ENCODE data around the gene RRP1. TPM values are rescaled to one million over a fixed set of nuclear protein-coding genes. Genes with fewer than 3 reads are reported as not detected.

RRP1 gene
- total RNA-seq, 2 donors from 2014 or later, result 14.5 to 25.7 TPM

DNA sequence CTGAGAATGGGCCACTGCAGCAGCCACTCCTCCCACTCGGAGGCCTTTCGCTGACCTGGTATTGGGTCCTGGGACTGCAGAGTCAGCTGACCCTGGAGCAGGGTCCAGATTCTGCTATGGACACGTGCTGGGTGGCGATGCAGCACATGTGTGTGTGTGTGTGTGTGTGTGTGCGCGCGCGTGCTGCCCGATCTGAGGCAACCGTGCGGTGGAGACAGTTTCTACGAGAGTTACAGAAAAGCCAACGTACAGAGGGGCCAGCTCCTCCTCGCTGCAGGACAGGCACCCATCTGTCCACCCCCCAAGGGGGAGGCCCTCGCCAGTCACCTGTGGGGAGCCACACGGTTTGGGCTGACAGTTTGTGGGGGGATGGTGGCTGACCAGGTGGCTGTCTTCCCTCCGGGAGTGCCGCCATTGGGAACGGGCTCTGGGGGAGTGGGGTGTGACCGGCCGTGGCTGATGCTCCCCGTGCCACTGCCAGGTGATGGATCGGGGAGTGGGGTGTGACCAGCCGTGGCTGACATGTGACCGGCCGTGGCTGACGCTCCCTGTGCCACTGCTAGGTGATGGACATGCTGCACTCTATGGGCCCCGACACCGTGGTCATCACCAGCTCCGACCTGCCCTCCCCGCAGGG is 37.3 kb upstream of the RRP1 start:
- H3K9ac ChIP-seq (ENCODE audit: low read depth in 2 of 2, low read length in 2 of 2), result no peak overlapping the region
- no peaks in the 10 kb centered on the region for H3K4me1 ChIP-seq
- H3K27me3 ChIP-seq, result no peaks in the 10 kb centered on the region
- H3K36me3 ChIP-seq, result peaks cover 24% of the 10 kb centered on the region
- H3K9me3 ChIP-seq, result no peaks in the 10 kb centered on the region
- H3K27ac ChIP-seq, result no peak overlapping the region
- H3K4me3 ChIP-seq, result no peak overlapping the region
- intact Hi-C loops (cut with DNase I), result no loop called here
- no peak for DNase-seq
- TF ChIP-seq, protein P1, sequence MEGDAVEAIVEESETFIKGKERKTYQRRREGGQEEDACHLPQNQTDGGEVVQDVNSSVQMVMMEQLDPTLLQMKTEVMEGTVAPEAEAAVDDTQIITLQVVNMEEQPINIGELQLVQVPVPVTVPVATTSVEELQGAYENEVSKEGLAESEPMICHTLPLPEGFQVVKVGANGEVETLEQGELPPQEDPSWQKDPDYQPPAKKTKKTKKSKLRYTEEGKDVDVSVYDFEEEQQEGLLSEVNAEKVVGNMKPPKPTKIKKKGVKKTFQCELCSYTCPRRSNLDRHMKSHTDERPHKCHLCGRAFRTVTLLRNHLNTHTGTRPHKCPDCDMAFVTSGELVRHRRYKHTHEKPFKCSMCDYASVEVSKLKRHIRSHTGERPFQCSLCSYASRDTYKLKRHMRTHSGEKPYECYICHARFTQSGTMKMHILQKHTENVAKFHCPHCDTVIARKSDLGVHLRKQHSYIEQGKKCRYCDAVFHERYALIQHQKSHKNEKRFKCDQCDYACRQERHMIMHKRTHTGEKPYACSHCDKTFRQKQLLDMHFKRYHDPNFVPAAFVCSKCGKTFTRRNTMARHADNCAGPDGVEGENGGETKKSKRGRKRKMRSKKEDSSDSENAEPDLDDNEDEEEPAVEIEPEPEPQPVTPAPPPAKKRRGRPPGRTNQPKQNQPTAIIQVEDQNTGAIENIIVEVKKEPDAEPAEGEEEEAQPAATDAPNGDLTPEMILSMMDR (IDR thresholded peaks at IDR 0.05), result no peak

DNA sequence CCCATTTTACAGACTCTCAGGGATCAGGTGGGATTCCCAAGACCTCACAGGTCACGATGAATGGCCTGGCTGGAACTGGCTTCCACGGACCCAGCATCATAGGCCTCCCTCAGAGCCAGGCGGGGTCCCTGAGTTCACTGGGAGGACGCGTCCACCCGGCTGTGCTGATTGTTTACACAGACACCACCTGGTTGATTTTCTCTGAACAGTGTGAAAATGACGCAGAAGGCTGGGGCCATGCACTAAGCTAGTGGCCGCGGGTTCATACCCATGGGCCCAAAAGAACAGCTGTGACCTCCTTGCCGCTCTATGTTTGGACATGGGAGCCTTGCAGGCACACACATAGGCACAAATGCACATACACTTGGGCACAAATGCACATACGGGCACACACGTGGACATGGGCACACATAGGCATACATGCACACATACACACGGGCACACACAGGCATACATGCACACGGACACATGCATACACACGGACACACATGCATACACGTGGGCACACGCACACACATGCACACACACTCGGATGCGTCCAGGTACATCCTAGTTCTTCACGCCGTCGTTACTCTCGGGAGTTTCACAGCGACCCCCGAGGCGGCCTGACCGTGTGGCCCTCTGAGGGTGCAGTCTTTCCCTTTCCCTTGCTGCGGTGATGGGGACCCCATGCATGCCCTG is 36.5 kb upstream of the RRP1 start:
- H3K9me3 ChIP-seq, result no peaks in the 10 kb centered on the region
- peaks cover 26% of the 10 kb centered on the region for H3K36me3 ChIP-seq
- H3K27ac ChIP-seq, result no peak overlapping the region
- H3K27me3 ChIP-seq, result no peaks in the 10 kb centered on the region
- no peaks in the 10 kb centered on the region for H3K4me1 ChIP-seq
- TF ChIP-seq, protein P1 (IDR thresholded peaks at IDR 0.05), result no peak
- no peak overlapping the region for H3K9ac ChIP-seq (ENCODE audit: low read depth in 2 of 2, low read length in 2 of 2)
- H3K4me3 ChIP-seq, result no peak overlapping the region
- intact Hi-C loops (cut with DNase I), result no loop called here
- DNase-seq, result no peak

DNA sequence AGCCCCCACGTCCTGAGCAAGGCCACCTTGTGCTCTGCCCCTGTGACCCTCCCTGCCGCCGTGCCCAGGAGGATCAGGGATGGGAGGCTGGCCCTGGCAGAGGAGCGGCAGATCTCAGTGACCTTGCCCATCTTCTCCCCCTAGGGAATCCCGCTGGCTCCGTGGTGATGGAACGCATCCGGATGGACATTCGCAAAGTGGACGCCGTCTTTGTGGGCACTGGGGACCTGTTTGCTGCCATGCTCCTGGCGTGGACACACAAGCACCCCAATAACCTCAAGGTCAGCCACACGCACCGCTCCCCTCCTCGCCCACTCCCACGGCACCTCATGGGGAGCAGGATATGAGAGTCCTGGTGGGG is 36.0 kb upstream of the RRP1 start:
- intact Hi-C loops (cut with DNase I), result no loop called here
- TF ChIP-seq, protein P1 (IDR thresholded peaks at IDR 0.05), result no peak
- Histone ChIP-seq H3K4me1 (no peaks in the 10 kb centered on the region), H3K4me3 (no peak overlapping the region), H3K9me3 (no peaks in the 10 kb centered on the region), H3K36me3 (peaks cover 26% of the 10 kb centered on the region), H3K27ac (no peak overlapping the region), H3K27me3 (no peaks in the 10 kb centered on the region), H3K9ac (ENCODE audit: low read depth in 2 of 2, low read length in 2 of 2) (no peak overlapping the region)
- DNase-seq, result no peak

- no peak overlapping the region for H3K27ac ChIP-seq
- H3K4me3 ChIP-seq, result no peak overlapping the region
- TF ChIP-seq, protein P1 (IDR thresholded peaks at IDR 0.05), result no peak
- H3K9ac ChIP-seq (ENCODE audit: low read depth in 2 of 2, low read length in 2 of 2), result no peak overlapping the region
- H3K36me3 ChIP-seq, result peaks cover 26% of the 10 kb centered on the region
- no peak for DNase-seq
- H3K27me3 ChIP-seq, result no peaks in the 10 kb centered on the region
- intact Hi-C loops (cut with DNase I), result no loop called here
- H3K9me3 ChIP-seq, result no peaks in the 10 kb centered on the region
- no peaks in the 10 kb centered on the region for H3K4me1 ChIP-seq
Observed at GRCh38 chr21:43754948-43755781, 34.2 kb upstream of the RRP1 start.

GRCh38 chr21:43755820-43756594 is 33.4 kb upstream of the RRP1 start:
- TF ChIP-seq, protein P1 (IDR thresholded peaks at IDR 0.05), result no peak
- H3K4me3 ChIP-seq, result no peak overlapping the region
- no peak overlapping the region for H3K27ac ChIP-seq
- H3K36me3 ChIP-seq, result peaks cover 26% of the 10 kb centered on the region
- no peaks in the 10 kb centered on the region for H3K27me3 ChIP-seq
- H3K9ac ChIP-seq (ENCODE audit: low read depth in 2 of 2, low read length in 2 of 2), result no peak overlapping the region
- no peak for DNase-seq
- intact Hi-C loops (cut with DNase I), result no loop called here
- no peaks in the 10 kb centered on the region for H3K9me3 ChIP-seq
- no peaks in the 10 kb centered on the region for H3K4me1 ChIP-seq

Measured in colonic mucosa (tissue), 4 donors.